ENCODE results near the gene FAM151A.

DNA sequence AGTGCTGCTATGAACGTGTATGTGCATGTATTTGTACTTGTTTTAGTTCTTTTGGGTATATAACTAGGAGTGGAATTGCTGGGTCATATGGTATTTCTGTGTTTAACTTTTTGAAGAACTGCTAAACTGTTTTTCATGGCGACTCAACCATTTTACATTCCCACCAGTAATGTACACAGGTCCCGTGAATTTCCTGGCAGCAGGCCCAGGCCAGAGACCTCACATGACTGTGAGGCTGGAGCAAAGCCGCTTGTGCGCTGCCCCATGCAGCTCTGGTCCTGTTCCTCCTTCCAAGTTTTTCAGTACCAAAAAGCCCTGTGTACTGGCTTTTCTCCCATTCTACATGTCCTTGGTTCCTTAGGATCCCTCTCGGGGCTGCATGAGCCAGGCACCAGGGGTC is 45.7 kb downstream of the FAM151A start:
- TF ChIP-seq, protein P1, sequence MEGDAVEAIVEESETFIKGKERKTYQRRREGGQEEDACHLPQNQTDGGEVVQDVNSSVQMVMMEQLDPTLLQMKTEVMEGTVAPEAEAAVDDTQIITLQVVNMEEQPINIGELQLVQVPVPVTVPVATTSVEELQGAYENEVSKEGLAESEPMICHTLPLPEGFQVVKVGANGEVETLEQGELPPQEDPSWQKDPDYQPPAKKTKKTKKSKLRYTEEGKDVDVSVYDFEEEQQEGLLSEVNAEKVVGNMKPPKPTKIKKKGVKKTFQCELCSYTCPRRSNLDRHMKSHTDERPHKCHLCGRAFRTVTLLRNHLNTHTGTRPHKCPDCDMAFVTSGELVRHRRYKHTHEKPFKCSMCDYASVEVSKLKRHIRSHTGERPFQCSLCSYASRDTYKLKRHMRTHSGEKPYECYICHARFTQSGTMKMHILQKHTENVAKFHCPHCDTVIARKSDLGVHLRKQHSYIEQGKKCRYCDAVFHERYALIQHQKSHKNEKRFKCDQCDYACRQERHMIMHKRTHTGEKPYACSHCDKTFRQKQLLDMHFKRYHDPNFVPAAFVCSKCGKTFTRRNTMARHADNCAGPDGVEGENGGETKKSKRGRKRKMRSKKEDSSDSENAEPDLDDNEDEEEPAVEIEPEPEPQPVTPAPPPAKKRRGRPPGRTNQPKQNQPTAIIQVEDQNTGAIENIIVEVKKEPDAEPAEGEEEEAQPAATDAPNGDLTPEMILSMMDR (IDR thresholded peaks at IDR 0.05; ENCODE audit: poor library complexity, severe bottlenecking): no peak
- TF ChIP-seq EP300 (conservative IDR thresholded peaks at IDR 0.05; ENCODE audit: poor library complexity, severe bottlenecking) (no peak), POLR2AphosphoS5 (IDR thresholded peaks at IDR 0.05) (no peak), EZH2 (IDR thresholded peaks at IDR 0.05; ENCODE audit: borderline replicate concordance, insufficient read depth, low read length, poor library complexity, severe bottlenecking) (no peak), MXI1 (conservative IDR thresholded peaks at IDR 0.05; ENCODE audit: poor library complexity, severe bottlenecking) (no peak), REST (IDR thresholded peaks at IDR 0.05; ENCODE audit: borderline replicate concordance) (no peak)
